Stimulated activated CD4-positive, alpha-beta T cell treated with anti-CD3 and anti-CD28 coated beads, Interleukin-12 subunit alpha, Interleukin-12 subunit beta, amount 100 ng/mL, for 48 hours (primary cell): ENCODE measurements around the gene PTCD3.
A peak's percentile ranks its signal among the peaks of the same experiment; 100 is the strongest.

ENCODE experiments used
- DNase-seq, 3 donors: peaks; one replicate each; pipeline ENCODE4 v3.0.0-alpha.2; 2020; ENCODE audit warnings: low read depth in 2 of 3, low spot score in 1 of 3

PTCD3 gene

GRCh38 chr2:86105969-86106945, at the start of gene PTCD3:
Gene PTCD3, plus strand, starts transcription at chr2:86106235. Its CDS starts 13 bp downstream, at chr2:86106248.
- DNase-seq = peak; percentile 87 to 93 (median 92)

GRCh38 chr2:86056590-86057331, 49.3 kb upstream of the PTCD3 start:
- DNase-seq = no peak

- DNase-seq = no peak
Observed at GRCh38 chr2:86062043-86062442, 44.0 kb upstream of the PTCD3 start.

GRCh38 chr2:86064006-86064405, 42.0 kb upstream of the PTCD3 start:
- DNase-seq = no peak

GRCh38 chr2:86065512-86065911, 40.5 kb upstream of the PTCD3 start:
- no peak for DNase-seq

GRCh38 chr2:86066007-86066578, 39.9 kb upstream of the PTCD3 start:
- DNase-seq = no peak

- no peak for DNase-seq
Observed at GRCh38 chr2:86066915-86067314, 39.1 kb upstream of the PTCD3 start.

GRCh38 chr2:86068136-86068588, 37.9 kb upstream of the PTCD3 start:
- DNase-seq = no peak

GRCh38 chr2:86068648-86069047, 37.4 kb upstream of the PTCD3 start:
- no peak for DNase-seq

- no peak for DNase-seq
Observed at GRCh38 chr2:86069091-86069685, 36.8 kb upstream of the PTCD3 start.

- no peak for DNase-seq
Observed at GRCh38 chr2:86069783-86070339, 36.2 kb upstream of the PTCD3 start.

GRCh38 chr2:86070868-86071267, 35.2 kb upstream of the PTCD3 start:
- no peak for DNase-seq

- no peak for DNase-seq
Observed at GRCh38 chr2:86072271-86072858, 33.7 kb upstream of the PTCD3 start.

GRCh38 chr2:86073225-86073624, 32.8 kb upstream of the PTCD3 start:
- DNase-seq = no peak

- DNase-seq = no peak
Observed at GRCh38 chr2:86074256-86074655, 31.8 kb upstream of the PTCD3 start.

- no peak for DNase-seq
Observed at GRCh38 chr2:86074811-86075210, 31.2 kb upstream of the PTCD3 start.

GRCh38 chr2:86075886-86076285, 30.1 kb upstream of the PTCD3 start:
- no peak for DNase-seq

GRCh38 chr2:86078774-86079545, 27.1 kb upstream of the PTCD3 start:
- no peak for DNase-seq

GRCh38 chr2:86079981-86080911, 25.8 kb upstream of the PTCD3 start:
- DNase-seq = peak; percentile 49 to 71 (median 66)
